HepG2 (cell line): ENCODE measurements around the gene RPRML. TPM values are rescaled to one million over a fixed set of nuclear protein-coding genes. Genes with fewer than 3 reads are reported as not detected.

Experiments
- AKAP8 ChIP-seq: sonication (generic); formaldehyde crosslinking; IDR thresholded peaks from 2 replicates; pipeline ENCODE4 v1.5.1; 2020; ENCODE audit warnings: mild to moderate bottlenecking, missing genetic modification reagents
- ATAD3A ChIP-seq: sonication (generic); formaldehyde crosslinking; IDR thresholded peaks from 2 replicates; pipeline ENCODE4 v1.4.0; 2020; ENCODE audit warnings: missing genetic modification reagents
- BCL3 ChIP-seq: sonication (generic); formaldehyde crosslinking; IDR thresholded peaks from 2 replicates; pipeline ENCODE4 v1.5.1; 2020; ENCODE audit warnings: mild to moderate bottlenecking, missing genetic modification reagents, moderate library complexity
- FOSL2 ChIP-seq: sonication (generic); formaldehyde crosslinking; IDR thresholded peaks from 2 replicates; pipeline ENCODE4 v1.4.0; 2020; ENCODE audit warnings: missing genetic modification reagents
- MEIS1 ChIP-seq: sonication (generic); formaldehyde crosslinking; IDR thresholded peaks from 2 replicates; pipeline ENCODE4 v1.9.0; 2021; ENCODE audit warnings: mild to moderate bottlenecking, missing genetic modification reagents, moderate library complexity, borderline replicate concordance
- NPAS2 ChIP-seq: sonication (generic); formaldehyde crosslinking; IDR thresholded peaks from 2 replicates; pipeline ENCODE4 v1.8.0; 2022; ENCODE audit warnings: mild to moderate bottlenecking, missing genetic modification reagents, borderline replicate concordance
- NRL ChIP-seq: sonication (generic); formaldehyde crosslinking; IDR thresholded peaks from 2 replicates; pipeline ENCODE4 v1.5.0; 2020; ENCODE audit warnings: missing genetic modification reagents, mild to moderate bottlenecking, moderate library complexity, borderline replicate concordance
- PATZ1 ChIP-seq: sonication (generic); formaldehyde crosslinking; IDR thresholded peaks from 2 replicates; pipeline ENCODE4 v1.4.0; 2020; ENCODE audit warnings: missing genetic modification reagents
- RCOR2 ChIP-seq: IDR thresholded peaks from 2 replicates; pipeline ENCODE4 v1.6.1; 2016; ENCODE audit warnings: missing biosample characterization, missing genetic modification reagents
- SMARCC2 ChIP-seq: fragments of 450-650 bp; IDR thresholded peaks from 2 replicates; pipeline ENCODE4 v1.6.1; 2017; ENCODE audit warnings: antibody characterized with exemption, mild to moderate bottlenecking
- THRA ChIP-seq: sonication (generic); formaldehyde crosslinking; IDR thresholded peaks from 2 replicates; pipeline ENCODE4 v1.4.0; 2020; ENCODE audit warnings: missing genetic modification reagents, borderline replicate concordance
- ZBTB34 ChIP-seq: sonication (generic); formaldehyde crosslinking; IDR thresholded peaks from 2 replicates; pipeline ENCODE4 v1.8.0; 2022; ENCODE audit warnings: mild to moderate bottlenecking, missing genetic modification reagents
- ZMYM2 ChIP-seq: sonication (generic); formaldehyde crosslinking; IDR thresholded peaks from 2 replicates; pipeline ENCODE4 v1.8.0; 2022; ENCODE audit warnings: mild to moderate bottlenecking, missing genetic modification reagents
- ZNF136 ChIP-seq: sonication (generic); formaldehyde crosslinking; IDR thresholded peaks from 2 replicates; pipeline ENCODE4 v1.8.1; 2022; ENCODE audit warnings: low read depth, mild to moderate bottlenecking, moderate library complexity, missing genetic modification reagents
- ZNF432 ChIP-seq: sonication (generic); formaldehyde crosslinking; IDR thresholded peaks from 2 replicates; pipeline ENCODE4 v1.5.0; 2020; ENCODE audit warnings: missing genetic modification reagents, mild to moderate bottlenecking, borderline replicate concordance
- ZNF557 ChIP-seq: sonication (generic); formaldehyde crosslinking; IDR thresholded peaks from 2 replicates; pipeline ENCODE4 v1.4.0; 2020; ENCODE audit warnings: missing genetic modification reagents
- ZNF644 ChIP-seq: IDR thresholded peaks from 2 replicates; pipeline ENCODE4 v1.6.1; 2016; ENCODE audit warnings: low read depth
- ZNF737 ChIP-seq: sonication (generic); formaldehyde crosslinking; IDR thresholded peaks from 2 replicates; pipeline ENCODE4 v1.5.0; 2020; ENCODE audit warnings: missing genetic modification reagents, mild to moderate bottlenecking, borderline replicate concordance
- ZSCAN31 ChIP-seq: sonication (generic); formaldehyde crosslinking; IDR thresholded peaks from 2 replicates; pipeline ENCODE4 v1.5.0; 2020; ENCODE audit warnings: low read depth, mild to moderate bottlenecking, missing genetic modification reagents
- polyA plus RNA-seq, 8 experiments: library from polyadenylated mRNA; depleted of rRNA in 3 of 8; stranded (reverse) in 7 of 8; unstranded in 1 of 8; fragments of >200 nt; fragmentation: Illumina TruSeq in 4 of 8; extraction: Trizol in 4 of 8; gene quantifications; 2 replicates each; pipeline versions ENCODE4 v1.2.1 to v1.2.3, GENCODE V29; 2011 to 2016; ENCODE audit warnings: low read depth in 4 of 8, missing spikeins in 1 of 8, mixed read lengths in 1 of 8; ENCODE audit not compliant: insufficient read depth in 1 of 8
- total RNA-seq, 5 experiments: library from RNA; depleted of rRNA; stranded (reverse); fragments of >200 nt; fragmentation: Illumina TruSeq; extraction: Trizol; gene quantifications; 2 replicates each; pipeline ENCODE4 v1.2.3, GENCODE V29; 2016; ENCODE audit warnings: low read depth in 1 of 5
- TF ChIP-seq, protein P1 (sequence below): sonication (generic); formaldehyde crosslinking; conservative IDR thresholded peaks from 2 replicates; pipeline ENCODE4 v1.4.0; 2020; ENCODE audit warnings: missing genetic modification reagents

RPRML gene
- total and polyA plus RNA-seq, 2 of the 13 experiments (the other 11 are each of a cell fraction or from before 2014, with no cell fraction given) = not detected

DNA sequence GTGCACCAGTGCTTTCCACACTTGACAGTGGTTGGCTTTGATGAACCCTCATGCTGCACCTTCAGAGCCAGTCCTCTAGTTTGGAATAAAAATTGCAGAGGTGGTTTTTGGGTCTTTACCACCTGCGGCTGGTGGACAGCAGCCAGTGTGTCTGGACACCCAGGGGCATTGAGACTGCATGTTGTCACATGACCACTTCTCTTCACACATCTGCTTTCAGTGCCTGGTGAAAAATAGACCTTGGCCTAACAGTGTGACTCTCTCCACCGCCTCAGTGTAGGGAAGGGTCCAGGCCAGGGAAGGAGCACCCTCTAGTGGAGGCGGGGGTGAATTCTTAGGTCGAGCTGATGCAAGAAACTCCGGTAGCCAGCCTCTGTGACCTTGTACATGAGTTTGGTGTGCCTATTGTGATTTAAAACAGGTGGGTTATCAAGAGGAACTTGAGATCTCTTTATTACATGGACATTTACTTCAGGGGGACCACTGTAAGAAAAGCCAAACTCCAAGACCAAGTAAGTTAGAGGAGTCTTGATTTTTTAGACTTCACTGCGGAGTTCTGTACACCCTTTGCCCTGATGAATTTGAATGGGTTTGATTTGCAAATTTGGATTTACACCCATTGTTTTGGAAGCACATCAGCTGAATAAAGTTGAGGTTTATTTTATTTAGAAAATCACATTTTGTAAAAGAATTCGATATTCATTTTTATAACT, 38.2 kb downstream of the RPRML start (continued):
- TF ChIP-seq FOSL2 (CRISPR knock-in tag) = peak; percentile 57
- TF ChIP-seq MEIS1 = no peak
- TF ChIP-seq PATZ1 (CRISPR knock-in tag) = peak; percentile 44; the same call in 1 of the 2 replicates
- no peak for TF ChIP-seq AKAP8
- TF ChIP-seq ZNF737 (CRISPR knock-in tag) = no peak
- TF ChIP-seq NRL (CRISPR knock-in tag) = no peak
- 0 out of 2 replicates have a peak, but pooled peaks have one; percentile 24 for TF ChIP-seq ZNF557
- no peak for TF ChIP-seq ZSCAN31
- TF ChIP-seq ATAD3A (CRISPR knock-in tag) = no peak
- TF ChIP-seq NPAS2 (CRISPR knock-in tag) = no peak
- TF ChIP-seq RCOR2 (CRISPR knock-in tag) = no peak
- TF ChIP-seq THRA = peak; percentile 56; the same call in 1 of the 2 replicates
- no peak for TF ChIP-seq ZNF644 (CRISPR knock-in tag)
- TF ChIP-seq ZNF432 (CRISPR knock-in tag) = no peak
- no peak for TF ChIP-seq ZBTB34 (CRISPR knock-in tag)
- TF ChIP-seq, protein P1, sequence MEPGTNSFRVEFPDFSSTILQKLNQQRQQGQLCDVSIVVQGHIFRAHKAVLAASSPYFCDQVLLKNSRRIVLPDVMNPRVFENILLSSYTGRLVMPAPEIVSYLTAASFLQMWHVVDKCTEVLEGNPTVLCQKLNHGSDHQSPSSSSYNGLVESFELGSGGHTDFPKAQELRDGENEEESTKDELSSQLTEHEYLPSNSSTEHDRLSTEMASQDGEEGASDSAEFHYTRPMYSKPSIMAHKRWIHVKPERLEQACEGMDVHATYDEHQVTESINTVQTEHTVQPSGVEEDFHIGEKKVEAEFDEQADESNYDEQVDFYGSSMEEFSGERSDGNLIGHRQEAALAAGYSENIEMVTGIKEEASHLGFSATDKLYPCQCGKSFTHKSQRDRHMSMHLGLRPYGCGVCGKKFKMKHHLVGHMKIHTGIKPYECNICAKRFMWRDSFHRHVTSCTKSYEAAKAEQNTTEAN = 0 out of 2 replicates have a peak, but pooled peaks have one; percentile 31
- no peak for TF ChIP-seq ZMYM2
- no peak for TF ChIP-seq BCL3 (CRISPR knock-in tag)
- TF ChIP-seq SMARCC2 = no peak
- TF ChIP-seq ZNF136 = no peak
